GM21528 (cell line): ENCODE data around the gene RAB35.

Experiments used
- ATAC-seq: cut with Tn5 transposase; IDR thresholded peaks from one replicate; pipeline ENCODE4 v1.9.1; 2021; ENCODE audit warnings: mild to moderate bottlenecking, moderate library complexity; ENCODE audit not compliant: unreplicated experiment, low FRiP score

The RAB35 gene

DNA sequence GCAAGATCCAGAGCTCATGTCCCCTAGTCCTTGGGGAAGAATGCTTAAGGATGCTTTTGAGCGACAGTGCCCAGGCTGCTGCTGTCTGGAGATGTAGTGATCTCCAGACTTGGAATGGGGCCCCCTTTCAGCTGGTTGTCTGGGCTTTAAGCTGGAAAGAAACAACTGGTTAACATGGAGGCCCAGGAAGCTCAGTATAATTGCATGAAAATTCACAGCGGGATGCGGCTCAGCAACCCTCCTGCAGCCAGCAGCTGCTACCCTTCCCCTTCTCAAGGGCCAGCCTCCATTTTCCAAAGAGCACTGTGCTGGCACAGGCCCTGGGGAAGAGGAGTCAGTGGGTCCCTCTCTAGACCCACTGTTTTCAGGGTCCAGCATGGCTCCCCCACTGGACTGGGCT lies 26.3 kb downstream of the RAB35 start:
- ATAC-seq, result no peak

DNA sequence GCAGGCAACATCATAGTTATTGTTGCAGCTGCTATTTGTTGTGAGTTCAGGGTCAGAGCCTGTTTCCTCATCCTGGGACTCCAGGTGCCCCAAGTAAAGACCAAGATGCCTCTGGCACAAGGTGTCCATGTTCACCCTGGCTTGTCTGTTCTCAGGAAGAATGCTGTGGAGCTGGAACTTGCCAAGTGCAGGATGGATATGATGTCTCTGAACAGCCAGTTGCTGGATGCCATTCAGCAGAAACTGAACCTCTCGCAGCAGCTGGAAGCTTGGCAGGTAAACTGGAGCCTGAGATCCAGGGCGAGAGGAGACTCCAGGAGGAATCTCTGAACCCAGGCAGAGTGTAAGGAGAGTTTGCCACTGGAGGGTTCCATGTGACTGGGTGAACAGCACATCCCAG lies 26.8 kb downstream of the RAB35 start:
- ATAC-seq, result no peak

DNA sequence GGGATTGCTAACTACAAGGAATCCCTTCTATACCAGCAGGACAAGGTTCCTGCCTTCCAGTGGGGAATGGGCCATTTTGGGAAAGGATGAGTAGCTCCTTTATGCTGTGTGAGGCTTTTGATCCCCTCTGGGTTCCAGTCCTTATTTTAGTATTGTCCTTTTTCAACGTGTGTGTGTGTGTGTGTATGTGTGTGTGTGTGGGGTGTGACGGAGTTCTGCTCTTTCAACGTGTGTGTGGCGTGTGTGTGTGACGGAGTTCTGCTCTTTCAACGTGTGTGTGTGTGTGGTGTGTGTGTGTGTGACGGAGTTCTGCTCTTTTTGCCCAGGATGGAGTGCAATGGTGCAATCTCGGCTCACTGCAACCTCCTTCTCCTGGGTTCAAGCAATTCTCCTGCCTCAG lies 27.4 kb downstream of the RAB35 start:
- no peak for ATAC-seq

DNA sequence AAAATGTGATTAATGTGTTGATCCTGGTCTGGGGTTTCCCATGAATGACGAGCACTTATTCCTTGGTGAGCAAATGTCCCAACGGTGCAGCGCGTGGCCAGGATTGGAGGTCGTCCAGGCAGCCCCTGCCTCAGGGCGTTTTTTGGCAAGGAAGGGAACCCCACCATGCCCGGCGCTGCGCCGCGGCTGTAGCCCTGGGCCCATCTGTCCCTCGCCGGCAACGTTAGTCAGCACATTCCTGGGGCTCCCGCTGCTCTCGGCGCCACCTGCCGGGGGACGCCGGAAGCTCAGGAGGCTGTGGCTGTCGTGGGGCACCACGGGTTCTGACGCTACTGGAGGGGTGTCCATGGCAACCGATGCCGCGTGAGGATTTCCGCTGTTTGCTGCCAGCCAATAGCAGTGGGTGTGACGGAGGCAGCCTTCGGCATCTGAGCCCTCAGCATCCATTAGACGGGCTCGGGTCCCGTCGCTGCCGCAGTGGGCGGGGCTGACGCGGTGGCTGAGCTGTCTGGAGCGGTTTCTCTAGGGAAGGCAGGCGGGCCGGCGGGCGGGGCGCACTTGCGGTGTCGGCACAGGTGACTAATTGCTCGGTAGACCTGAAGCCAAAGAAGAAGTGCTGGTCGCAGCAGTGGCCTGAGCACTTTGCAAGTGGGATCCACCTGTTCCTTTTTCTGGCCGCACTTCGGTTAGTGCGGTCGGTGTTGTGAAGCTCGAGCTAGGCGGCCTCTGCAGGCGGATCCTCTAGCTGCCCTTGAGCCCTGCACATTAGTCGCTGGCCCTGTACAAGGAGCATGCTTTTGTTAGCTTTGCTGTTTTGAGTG lies 29.5 kb downstream of the RAB35 start:
- ATAC-seq, result peak; percentile 96

DNA sequence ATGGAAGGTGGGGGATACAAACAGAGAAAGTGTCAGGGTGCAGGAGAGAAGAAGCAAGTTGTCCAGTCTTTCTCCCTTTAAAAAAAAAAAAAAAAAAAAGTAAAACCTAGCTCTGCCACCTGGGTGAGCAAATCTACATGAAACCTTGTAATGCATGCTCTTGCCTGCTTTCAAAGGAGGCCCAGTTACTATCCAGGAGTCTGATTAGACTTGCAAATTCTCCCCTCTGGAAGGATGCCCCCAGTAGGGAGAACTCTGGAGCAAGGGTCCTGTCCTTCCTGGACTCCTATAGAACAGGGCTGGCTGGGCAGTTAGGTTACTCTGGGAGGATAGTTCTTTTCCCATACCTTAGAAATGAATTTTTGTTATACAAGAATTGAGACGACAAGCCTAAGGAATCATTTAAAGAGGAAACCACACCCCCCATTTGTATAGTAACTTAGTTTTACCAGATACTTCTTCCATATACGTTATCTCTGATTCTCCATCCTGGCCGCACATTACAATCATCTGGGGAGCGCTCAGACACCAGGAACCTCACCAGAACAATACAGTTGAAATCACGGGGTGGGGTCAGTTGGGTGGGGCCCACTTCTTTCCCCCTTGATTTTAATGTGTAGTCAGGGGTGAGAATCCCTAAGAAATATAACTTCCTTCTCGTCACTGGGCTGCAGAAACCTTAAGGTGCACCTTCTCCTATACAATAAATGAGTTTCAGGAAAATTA lies 30.5 kb downstream of the RAB35 start:
- no peak for ATAC-seq

DNA sequence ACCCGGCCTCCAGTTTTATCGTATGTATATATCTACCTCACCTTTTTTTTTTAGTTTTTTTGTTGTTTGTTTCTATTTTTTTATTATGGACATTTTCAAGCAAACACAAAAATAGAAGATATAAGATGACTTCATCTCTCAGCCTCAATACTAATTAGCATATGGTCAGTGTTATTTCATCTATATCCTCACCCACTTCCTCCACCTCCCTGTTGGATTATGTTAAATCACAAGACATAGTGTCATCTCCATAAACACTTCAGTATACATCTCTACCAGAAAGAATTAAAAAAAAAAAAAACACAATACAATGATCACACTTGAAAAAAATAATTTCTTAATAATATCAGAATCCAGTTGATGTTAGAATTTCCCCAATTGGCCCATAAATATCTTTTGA lies 34.9 kb downstream of the RAB35 start:
- ATAC-seq, result no peak

DNA sequence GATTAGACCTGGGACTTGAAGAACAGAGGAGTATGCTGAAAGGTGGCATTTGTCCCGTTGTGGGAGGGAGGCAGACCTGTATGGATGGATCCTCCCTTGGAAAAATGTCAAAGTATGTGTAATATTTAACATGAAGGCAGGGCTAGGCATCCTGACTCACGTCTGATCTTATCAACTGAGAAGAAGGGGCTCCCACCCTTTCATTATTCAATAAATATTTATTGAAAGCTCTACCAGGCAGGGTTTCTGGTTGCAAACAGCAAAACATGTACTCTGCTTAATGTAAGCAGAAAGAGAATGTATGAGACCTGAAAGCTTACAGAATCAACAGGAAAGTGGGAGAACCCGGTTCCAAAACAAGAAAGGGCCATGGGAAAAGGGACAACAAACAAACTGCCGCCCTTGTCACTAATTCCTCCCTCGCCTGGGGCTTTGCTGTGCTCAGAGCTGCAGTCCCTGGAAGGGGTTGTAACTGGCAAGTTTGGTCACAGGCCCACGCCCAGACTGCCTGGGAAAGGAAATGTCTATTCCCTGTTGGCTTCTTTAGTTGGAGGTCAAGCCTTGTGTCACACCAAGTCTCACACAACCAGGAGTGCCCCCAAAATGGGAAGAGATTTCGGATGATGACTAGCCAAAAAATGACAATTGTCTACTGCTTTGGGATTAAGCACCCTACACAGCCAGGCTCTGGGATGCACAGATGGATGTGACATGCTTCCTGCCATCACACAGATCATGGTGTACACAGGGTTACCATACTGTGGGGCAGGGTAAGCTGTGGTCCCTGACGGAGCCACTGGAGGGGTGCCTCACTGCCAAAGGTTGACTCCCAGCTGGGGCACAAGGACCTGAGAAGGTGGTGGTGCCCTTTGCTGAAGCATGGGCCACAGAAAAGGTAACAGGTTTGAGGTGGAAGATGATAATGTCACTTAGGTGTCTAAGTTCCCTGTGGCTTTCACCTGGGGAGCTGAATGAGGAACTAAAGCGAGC lies 36.8 kb downstream of the RAB35 start:
- ATAC-seq, result no peak

DNA sequence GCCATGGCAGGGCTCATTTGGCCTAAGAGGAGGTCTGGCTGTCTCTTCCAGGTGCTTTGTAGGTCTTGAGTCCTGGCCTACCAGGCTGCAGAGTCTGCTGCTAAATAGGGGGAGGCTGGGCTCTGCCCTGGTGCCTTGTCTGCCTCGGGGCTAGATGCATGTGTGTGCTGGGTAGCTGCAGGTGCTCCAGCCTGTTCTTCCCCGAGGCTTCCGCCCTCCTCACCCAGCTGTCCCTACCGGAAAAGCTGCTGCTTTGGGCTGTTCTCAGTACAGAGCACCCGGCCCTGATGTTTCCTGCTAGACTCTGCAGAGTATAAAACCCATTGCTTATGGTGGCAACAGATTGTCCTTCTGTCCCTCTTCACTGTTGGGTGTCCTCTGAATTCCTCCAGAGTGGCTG lies 37.7 kb downstream of the RAB35 start:
- ATAC-seq, result no peak

DNA sequence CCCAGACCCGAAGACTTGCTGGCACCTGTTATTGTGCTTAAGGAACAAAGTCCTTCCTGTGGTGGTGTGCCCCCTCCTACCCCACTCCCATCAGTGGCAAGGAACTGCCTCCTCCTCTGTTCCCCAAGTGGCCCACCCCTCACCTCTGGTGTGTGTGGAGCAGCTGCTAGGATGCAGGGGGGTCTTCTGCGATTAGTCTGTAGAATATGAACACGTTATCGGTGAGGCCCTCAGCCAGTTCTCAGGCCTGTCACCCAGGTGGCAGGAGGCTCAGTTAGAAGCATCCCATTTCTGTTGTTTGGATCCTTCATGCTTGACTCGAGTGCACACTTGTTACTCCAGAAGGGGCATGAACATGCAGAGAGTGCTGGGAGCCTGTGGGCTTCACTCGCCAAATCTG lies 39.3 kb downstream of the RAB35 start:
- ATAC-seq, result no peak

DNA sequence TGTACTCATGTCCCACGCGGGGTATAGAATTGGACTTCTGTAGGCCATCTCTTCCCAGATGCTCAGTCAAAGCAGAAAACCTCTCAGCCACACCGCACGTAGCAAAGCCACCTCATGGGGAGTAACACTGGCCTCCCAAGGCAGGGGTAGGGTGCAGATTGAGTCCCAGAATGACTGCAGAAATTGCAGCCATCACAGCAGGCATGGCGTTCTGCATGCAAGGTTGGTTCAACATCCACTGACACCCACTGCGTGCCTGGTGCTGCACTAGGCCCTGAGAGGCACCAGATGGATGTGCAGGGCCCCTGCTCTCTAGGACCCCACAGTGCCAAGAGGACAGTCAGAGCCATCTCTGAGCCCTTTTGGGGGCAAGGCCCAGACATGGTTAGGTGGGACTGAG lies 39.9 kb downstream of the RAB35 start:
- no peak for ATAC-seq

DNA sequence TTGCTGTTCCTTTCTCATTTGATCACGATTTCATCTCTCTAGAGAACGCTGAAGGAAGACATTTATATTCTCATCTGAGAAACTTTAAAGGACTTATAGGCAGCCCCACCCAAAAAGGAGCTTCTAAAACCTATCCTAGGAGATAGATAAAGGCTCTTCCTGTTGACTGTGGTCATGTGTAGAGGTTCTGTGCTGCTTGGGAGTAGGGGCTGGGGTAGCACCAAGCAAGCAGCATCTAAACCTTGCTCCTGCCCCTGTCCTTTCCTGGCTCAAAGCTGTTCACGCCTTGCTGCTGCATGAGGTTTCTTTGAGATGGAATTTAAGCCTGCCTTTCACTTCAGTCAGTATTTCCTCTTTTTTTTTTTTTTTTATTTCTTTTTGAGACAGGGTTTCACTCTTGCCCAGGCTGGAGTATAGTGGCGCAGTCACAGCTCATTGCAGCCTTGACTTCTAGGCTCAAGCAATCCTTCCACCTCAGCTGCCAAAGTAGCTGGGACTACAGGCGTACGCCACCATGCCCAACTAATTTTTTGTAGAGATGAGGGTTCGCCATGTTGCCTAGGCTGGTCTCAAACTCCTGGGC lies 41.4 kb downstream of the RAB35 start:
- no peak for ATAC-seq

DNA sequence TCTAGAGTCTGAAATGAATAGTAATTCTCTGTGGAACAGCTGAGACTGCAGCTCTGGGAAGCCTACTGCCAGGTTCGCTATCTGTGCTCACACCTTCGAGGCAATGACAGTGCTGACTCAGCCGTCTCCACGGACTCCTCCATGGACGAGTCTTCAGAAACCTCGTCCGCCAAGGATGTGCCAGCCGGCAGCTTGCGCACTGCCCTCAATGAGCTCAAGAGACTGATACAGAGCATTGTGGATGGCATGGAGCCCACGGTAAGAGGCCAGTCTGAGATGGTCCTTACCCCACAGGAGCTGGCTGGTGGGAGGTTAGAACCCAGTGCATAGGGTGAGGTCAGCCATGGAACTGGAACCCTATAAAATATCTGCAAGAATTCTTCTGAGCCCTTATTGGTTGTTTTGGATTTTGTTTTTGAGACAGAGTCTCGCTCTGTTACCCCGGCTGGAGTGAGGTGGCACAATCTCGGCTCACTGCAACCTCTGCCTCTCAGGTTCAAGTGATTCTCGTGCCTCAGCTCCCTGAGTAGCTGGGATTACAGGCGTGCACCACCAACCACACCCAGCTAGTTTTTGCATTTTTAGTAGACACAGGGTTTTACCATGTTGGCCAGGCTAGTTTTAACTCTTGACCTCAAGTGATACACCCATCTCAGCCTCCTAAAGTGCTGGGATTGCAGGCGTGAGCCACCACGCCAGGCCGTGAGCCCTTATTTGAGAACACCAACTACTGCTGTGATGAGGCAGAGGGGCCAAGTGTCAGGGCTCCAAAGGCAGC lies 43.9 kb downstream of the RAB35 start:
- no peak for ATAC-seq

DNA sequence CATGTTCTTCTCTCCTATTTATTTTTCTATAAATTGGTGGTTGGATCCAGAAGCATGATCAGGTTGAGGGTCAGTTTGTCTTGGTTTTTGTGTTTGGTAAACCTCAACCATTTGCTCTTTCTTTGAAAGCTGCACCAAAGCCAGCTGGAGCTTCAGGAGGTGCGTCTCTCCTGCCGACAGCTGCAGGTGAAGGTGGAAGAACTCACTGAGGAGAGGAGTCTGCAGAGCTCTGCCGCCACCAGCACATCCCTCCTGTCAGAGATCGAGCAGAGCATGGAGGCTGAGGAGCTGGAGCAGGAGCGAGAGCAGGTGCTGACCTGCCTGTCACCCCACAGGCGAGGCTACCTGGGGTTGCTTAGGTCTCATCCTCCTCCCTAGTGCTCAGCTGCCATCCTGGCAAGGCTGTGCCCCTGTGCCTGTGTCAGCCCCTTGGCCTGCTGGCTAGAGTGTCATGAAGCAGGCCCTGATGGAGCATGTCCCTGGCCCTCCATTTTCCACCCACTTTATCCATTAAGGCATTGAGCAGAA lies 45.0 kb downstream of the RAB35 start:
- no peak for ATAC-seq

DNA sequence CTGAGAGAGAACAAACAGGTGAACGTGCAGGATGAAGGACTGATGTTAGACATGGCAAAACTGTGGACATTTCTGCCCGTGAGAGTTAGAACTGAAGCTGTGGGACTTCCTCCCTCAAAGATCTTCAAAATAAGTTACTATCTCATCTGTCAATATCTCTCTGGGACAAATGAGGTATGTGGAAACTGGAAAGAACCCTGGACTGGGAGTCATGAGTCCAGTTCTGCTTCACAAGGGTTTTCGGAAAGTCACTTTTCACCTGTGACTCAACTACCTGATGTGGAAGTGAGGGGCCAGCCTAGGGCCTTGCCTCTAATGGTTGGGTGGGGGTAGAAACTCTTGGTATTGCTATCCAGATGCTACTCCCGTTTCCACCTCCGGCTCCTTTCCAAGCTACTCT lies 47.3 kb downstream of the RAB35 start:
- ATAC-seq, result no peak

DNA sequence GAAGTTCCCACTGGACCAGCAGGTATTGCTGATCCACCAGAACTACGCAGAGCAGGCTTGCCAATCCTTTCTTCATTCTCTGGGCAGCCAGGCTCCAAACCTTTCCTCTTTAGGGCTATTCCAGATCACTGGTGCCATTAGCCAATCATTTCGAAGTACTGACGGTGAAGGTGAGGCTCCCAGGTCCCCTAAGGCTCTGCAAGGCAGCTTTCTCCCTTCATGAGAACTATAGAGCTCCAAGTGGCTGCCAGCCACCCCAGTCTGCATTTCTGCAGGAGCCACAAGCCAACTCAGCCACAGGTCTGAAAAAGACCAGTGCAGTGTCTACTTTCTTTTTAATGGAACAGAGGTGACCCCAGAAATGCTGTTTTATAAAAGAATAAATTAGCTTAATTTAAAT lies 48.7 kb downstream of the RAB35 start:
- no peak for ATAC-seq

DNA sequence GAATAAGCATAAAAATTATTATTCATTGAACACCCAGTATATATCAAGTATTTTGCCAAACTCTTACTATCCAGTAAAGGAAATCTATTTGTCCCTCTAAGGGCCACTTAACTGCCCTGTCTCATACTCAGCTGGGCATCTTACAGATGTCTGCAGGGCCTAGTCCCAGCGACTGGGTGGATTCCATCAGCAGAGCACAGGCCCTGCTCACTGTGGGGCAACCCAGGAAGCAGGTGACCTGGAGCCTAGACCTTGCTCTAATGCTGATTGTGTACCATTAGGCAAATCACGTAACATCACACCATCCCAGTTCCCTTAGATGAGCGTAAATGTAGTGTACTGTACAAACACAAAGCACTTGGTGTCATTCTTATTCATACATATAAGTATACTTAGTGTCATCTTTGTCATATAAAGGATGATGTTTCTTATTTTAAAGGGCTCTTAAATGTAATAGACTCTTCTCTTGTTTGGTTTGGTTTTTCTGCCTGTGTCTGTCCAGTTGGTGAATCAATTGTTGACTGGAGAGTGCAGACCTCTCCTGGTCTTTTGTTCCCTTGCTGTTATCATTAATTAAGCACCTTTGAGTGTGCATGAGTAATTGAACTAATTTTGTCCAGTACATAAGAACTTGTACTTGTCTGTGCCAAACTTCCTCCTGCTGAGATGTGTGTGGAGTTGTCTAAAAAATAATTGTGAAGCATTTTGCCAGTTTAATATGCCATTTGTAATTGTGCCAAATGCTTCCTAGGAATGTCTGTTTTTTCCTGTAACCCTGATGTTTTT lies 49.3 kb downstream of the RAB35 start:
- ATAC-seq, result no peak

DNA sequence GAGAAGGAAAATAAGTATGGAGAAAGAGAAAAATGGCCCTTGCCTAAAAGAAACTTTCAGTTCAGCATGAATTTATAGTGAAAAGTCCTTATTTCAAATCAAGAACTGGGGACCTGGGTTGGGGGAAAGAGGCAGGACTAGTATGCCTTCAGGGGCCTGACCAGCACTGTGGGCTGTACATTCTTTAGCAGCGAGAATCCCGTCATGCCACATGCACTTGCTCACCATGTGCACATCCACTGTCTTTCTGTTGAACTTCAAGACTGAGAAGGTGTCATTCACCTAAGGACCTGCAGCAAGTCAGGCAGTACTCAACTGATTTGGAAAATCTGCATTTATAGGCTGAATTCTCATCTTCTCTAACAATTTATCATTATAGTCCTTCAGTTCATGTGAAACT lies 50.2 kb downstream of the RAB35 start:
- no peak for ATAC-seq

DNA sequence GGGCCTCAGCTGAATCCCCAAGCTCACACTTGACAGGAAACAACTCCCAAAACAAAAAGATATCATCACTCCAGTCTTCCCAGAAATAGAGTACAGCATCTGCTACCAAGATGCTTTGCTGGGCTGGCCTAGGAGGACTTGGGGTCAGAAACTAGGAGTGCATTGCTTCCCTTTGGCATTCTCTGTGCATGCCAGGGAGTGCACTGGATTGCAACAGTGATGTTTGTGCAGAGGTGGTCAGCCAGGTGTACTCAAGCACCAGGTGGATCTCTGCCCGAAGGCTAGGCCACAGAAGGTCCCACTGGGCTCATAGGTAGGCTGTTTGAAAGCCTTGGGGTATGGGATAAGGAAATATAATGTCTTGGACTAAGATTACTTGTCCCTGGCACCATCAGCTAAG lies 51.1 kb downstream of the RAB35 start:
- ATAC-seq, result no peak
